ENCODE measurements around the gene EPHA6.
"Not testable (repeated sequence)": the region's sequence is repeated elsewhere in the genome, so short reads cannot be mapped to it uniquely, and the experiment has no call there.

EPHA6 gene

DNA sequence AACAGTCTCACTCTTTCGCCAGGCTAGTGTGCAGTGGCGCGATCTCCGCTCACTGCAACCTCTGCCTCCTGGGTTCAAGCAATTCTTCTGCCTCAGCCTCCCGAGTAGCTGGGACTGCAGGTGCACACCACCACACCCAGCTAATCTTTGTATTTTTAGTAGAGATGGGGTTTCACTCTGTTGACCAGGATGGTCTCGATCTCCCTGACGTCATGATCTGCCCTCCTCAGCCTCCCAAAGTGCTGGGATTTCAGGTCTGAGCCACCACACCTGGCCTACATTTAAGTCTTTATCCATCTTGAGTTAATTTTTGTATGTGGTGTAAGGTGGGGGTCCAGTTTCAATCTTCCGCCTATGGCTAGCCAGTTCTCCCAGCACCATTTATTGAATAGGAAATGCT, 211.2 kb downstream of the EPHA6 start:
- DNase-seq (ENCODE audit: low spot score), result not testable (repeated sequence)

DNA sequence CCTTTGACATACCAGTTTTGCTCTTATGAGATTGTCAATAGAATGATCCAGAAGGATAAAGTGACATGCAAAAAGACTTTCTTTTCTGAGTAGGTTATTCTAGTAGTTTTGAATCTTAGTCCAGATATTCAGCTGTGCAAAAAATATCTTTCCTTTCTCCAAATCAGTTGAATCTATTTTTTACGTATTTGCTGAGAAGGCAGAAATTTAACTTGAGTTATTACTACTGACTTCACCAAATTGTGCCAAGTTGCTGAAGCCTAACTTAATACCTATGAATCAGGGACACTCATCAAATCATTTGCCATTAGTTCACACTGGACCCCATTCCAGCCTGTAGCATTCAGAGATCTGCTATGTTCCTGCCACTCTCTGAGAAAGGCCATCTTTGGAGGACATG, 215.6 kb downstream of the EPHA6 start:
- no peak for DNase-seq (ENCODE audit: low spot score)

DNA sequence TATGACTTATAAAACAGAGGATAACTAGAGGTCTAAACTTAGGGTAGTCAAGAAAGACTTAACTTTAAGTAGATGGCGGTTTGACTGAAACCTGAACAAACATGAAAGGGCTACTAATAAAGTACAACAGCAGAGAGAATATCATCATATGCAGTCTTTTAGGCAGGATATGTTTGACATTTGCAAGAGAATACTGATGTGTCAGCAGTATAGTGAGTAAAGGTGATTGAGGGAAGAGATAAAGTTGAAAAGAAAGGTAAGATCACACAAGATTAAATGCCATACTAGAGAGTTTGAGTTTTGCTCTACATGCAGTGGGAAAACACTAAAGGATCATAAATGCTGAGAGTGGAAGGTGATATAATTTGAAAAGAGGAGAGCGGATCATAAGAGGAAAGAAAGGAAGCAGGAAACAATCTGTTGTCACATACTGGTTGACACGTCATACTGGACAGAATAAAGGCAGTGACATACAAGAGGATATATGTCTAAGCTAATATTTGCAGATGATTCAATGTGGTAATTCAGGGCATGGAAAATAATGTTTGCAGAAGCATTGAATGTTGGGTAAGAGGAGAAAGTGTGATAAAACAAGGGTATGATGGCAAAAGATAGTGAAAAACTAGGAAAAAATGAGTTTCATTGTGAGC, 223.0 kb downstream of the EPHA6 start:
- DNase-seq (ENCODE audit: low spot score), result no peak

DNA sequence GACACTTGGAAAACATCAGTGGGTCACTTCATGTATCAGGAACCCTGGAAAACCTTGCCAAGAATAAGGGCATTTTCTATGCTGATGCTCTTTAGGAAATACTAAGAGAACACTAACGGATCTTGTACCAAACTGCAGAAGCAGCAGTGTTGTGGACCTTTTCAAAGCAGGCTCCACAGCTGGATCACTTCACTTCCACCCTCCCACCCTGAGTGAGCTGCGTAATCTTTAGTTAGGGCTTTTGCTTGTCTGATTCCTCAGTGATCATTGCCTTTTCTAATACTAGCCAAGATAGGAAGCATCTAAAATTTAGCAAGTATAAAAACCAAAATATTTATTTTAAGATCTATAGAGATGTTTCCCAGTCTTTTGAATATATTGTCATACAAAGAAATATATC, 229.0 kb downstream of the EPHA6 start:
- no peak for DNase-seq (ENCODE audit: low spot score)

DNA sequence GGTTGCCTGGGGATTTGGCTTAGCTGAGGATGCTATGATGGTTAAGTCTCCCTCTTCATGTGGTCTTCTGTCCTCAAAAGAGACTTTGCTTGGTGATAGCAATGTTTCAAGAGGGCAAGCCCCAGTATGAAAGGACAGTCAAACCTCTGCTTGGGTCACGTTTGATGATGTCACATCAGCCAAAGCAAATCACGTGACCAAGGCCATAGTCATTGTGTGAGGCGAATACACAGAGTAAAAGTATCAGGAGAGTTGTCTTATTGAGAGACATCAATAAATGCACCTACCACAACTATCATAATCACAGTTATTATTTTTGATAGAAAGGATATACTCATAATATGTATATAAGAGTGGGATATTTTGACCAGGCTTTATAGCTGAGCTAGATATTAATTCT, 243.0 kb downstream of the EPHA6 start:
- DNase-seq (ENCODE audit: low spot score), result no peak

DNA sequence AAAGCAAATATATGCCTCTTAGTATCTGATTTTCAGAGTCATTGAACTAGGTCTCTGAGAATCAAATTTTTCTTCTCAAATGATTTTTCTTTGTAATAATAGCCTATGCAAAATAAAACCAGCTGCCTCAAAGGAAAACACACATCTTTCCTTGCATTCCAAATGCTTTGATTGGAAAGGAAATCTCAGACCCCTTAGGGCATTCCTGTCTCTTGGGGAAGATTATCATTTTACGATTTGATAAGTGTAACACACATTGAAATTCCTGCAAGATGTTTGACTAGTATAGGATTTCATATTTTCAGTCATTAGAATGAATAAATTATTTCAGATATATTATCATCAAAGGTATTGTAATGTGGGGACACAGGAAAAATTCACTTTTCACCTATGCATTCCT, 244.8 kb downstream of the EPHA6 start:
- no peak for DNase-seq (ENCODE audit: low spot score)

DNA sequence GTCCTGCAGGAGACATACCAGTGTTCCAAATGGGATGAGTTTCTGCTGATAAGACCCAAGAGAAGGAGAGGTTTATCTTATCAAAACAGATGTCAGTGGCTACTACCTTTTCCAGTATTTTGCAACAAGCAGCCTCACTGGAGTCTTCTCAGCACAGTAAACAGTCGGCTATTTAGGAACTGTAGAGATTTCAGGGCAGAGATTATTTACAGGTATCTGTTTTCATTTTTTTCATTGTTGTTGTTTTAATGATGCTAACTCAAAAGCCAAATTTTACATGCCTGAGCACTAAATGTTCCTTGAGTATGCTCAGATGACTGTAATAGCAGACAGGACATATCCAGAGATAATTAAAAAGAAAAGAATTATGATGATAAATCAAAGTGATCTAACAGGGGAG, 252.1 kb downstream of the EPHA6 start:
- DNase-seq (ENCODE audit: low spot score), result no peak

DNA sequence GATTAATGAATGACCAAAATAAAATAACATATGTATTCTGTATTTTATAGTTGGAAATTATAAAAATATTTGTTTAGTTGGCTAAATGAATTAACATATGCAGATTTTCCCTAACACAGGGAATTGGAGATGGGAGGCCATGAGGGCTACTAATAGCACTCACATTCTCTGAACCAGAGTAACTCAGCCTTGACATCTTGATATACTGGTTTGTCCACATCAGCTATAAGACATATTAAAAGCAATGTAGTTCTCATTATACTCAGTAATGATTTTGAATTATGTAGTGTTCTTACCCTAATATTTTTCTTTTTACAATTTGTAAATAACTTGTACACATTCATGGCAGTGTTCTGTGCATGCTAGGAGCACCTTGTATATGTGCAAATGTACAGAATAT, 255.9 kb downstream of the EPHA6 start:
- DNase-seq (ENCODE audit: low spot score), result no peak

DNA sequence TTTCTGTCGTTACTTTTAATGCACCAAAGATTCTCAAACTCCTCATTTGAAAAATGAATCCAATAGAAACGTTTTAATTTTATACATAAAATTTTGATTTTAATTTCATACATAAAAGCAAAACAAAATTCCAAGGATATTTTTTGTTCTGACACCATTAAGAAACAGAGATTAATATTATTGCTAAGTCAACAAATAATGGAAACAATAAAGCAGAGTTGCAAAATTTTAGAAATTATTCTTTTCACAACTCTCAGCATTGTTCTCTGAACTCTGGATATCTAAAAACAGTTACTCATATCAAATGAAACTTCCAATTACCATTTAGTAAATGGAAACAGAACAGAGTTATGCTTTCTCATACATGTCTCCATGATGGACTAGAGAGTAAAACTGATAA, 260.2 kb downstream of the EPHA6 start:
- DNase-seq (ENCODE audit: low spot score), result no peak

DNA sequence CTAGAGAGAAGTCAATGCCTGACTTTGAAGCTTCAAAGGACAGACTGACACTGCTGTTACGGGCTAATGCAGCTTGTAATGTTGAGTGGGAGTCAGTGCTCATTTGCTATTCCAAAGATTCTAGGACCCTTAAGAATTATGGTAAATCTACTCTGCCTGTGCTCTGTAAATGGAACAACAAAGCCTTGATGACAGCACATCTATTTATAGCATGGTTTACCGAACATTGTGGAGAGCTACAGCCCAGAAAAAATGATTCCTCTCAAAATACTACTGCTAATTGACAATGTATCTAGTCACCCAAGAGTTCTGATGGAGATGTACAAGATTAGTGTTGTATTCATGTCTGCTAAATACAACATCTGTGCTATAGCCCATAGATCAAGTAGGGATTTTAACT, 262.3 kb downstream of the EPHA6 start:
- no peak for DNase-seq (ENCODE audit: low spot score)

DNA sequence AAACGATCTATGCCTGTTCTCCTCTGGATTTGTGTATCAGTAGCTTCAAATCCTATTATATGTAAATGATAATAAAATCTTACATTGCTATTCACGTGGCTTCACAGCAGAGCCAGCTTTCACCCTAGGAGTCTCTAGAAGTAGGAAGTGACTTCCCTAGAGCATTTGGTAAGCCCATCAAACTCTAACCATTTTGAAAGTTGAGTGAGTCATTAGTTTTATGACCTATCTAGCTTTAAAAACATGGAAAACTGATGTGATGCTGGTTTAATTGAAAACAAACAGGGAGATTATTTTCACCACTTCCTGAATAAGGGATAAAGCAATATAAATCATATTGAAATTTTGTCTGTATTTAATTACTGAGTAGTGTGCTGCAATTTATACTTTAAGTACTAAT, 275.2 kb downstream of the EPHA6 start:
- DNase-seq (ENCODE audit: low spot score), result no peak

DNA sequence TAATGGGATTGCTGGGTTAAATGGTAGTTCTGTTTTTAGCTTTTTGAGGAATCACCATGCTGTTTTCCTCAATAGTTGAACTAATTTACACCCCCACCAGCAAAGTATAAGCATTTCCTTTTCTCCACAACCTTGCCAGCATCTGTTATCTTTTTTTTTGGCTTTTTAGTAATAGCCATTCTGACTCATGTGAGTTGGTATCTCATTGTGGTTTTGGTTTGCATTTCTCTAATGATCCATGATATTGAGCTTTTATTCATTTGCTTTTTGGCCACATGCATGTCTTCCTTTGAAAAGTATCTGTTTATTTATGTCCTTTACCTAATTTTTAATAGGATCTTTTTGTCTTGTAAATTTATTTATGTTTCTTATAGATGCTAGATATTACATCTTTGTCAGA, 288.2 kb downstream of the EPHA6 start:
- DNase-seq (ENCODE audit: low spot score), result no peak

DNA sequence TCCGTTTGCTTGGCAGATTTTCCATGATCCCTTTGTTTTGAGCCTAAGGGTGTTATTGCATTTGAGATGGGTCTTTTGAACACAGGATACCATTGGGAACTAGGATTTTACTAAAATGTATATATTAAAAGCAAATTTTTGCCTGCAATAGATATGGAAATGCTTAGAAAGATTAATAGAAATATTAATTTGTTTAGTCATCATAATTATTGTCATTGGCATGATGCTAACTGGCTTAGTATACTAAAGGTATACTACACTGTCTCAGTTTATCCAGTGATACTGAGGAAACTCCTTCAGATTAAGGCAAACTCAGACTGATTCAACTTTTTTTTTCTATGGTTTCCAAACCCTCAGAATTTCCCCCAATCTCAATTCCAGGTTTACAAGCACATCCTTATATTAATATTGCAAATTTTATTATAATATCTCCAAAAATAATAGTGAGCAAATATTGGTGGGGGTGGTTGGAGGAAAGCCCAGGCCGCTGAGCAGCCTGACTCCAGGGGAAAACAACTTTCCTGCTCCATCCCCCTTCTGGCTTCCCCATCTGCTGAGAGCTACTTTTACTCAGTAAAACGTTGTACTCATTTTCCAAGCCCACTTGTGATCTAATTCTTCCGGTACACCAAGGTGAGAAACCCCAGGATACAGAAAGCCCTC, 291.7 kb downstream of the EPHA6 start:
- no peak for DNase-seq (ENCODE audit: low spot score)

DNA sequence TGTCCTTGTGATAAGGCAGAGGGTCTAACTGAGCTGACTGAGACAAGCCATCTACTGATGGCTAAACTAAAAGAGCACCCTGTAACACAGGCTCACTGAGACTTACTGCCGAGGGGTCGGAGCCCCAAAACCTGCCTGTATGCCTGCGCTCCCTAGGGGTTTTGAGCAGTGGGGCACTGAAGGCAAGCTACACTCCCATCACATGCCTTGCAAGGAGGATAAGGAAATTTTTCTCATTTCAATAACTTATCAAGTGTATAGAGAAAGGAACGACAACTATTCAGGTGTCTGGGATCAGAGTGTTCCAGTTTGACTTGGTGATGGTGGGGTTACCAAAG, 292.2 kb downstream of the EPHA6 start:
- DNase-seq (ENCODE audit: low spot score), result no peak

DNA sequence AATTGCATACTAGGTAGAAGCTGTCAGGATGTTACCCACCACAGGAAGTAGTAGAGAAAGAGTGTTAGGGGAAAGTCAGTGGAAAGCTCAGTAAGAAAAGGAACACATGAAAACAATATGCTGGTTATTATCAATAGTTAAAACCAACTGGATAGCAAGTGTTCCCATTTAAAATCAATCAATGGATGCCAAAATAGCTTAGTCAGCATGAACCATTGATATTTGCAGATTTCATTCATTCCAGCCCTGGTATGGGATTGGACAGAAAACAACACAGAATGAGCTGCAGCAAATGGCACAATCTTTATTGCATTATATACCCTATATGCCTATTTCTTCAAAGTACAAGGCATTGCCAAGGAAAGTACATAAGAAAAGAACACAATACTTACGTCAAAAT, 293.7 kb downstream of the EPHA6 start:
- DNase-seq (ENCODE audit: low spot score), result no peak

DNA sequence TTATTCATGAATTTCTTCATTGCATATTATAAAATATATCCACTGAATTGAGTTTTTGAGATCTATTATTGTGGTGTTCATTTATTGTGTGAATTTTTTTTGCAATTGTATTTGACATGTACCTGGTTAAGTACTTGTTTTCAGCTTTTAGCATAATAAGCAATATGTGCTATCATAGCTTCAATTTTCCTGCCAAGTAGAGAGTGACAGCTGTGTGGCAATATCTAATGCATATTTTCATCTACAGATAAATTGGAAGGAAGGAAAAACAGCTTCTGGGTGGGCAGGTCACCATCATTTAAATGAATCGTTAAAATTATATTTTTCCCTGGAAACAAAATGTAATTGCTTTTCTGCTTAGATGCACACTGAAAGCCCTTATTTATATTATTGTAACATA, 296.9 kb downstream of the EPHA6 start:
- no peak for DNase-seq (ENCODE audit: low spot score)

DNA sequence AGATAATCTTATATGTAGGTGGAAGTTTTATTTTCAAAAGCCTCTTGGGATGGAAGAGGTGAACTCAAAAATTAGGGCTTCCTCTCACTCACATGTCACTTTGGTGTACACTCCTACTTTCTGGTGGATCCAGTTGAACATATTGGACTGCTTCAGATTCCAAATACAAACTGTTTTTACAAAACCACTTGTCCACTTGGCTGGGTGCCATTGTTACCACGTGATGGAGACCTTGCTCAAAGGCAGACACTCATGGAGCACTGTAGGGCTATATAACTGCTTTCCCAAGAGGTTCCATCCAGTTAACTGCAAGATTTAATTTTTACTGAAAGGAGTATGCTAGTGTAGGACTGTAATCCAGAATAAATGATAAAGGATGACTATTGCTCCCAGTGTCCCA, 307.0 kb downstream of the EPHA6 start:
- DNase-seq (ENCODE audit: low spot score), result no peak

DNA sequence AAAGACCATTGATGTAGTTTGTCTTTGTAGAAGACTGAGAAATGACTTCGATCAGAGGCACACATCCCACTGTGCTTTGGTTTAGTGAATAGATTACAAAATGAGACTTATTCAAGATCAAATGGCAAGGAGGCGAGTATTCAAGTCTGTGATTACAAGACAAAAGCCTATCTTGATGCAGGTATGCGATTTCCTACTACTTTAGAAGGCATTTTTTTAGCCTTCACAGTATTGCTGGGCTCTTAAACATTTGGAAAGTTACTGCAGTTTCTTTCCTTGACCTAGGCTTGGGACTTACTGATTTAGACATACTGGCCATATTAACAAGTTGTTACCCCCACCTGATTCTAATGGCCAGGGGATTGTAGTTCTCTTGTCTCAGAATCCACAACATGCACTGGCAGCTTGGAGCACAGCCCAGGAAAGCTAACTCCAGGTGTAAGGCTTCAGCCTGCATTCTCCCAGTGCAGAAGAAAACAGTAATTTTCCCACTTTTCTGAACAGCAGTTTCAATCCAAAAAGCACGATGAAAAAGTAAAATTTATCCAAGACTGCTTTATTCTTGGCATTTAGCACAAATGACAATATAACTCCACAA, 311.6 kb downstream of the EPHA6 start:
- no peak for DNase-seq (ENCODE audit: low spot score)

DNA sequence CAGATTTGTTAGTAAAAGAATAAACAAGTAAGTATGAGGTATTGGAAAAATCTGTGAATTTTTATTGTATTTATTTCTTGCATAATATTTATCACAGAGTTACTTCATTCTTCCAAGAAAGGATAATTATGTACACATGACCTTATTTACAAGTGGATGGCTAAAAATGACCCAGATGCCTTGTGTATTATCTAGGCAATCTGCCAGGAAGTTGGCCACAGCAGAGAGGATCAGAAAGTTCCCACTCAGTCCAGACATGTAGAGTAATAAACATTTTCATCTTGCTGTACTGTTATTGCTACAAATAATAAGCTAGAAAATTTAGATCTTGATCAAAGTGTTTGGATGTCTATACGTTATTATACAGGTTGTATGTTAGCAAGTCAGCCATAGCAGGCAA, 317.1 kb downstream of the EPHA6 start:
- no peak for DNase-seq (ENCODE audit: low spot score)

DNA sequence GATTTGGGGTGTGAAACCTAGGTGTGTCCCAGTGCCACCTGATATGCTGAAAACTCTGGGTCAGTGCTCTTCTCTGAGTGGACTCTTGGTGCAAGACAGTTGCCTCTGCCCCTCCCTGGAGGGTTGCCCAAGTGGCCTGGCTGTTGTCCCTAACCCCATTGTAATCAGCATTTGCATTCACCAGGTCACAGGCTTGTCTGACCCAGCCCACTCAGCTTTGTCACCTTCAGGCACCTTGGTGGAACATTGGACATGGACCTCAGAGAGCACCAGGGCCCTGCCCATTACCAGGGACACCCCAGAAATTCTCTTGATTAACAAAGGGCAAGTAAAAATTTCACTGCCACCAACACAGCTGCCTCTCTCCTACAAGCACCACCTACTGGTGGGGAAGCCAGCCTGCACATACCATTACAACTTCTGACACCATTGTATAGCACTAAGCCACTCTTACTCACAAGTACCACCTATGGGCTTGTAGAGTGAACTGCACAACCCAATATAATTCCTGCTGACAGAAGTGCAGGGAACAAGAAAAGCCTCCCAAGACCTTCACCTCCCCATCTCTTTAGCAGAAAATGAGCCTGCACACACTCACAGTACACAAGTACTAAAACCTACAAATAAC, 324.6 kb downstream of the EPHA6 start:
- no peak for DNase-seq (ENCODE audit: low spot score)

DNA sequence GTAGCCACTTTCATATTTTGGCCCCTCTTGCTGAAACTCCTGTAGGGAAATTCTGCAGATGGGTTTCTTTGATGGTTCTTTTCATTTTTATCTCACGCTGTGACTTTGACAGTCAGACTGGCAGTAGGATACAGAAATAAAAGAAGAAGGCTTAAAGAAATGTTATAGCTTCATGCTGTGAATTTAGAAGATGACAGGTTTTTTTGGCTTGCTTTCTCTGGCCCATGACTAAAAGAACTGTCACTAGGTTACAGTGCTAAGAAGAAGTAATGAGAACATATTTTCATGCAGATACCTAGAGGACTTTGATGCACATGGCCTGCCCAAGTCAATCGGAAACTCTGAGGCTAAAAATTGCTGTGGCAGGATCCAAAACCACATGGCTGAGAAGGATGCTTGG, 334.5 kb downstream of the EPHA6 start:
- no peak for DNase-seq (ENCODE audit: low spot score)

DNA sequence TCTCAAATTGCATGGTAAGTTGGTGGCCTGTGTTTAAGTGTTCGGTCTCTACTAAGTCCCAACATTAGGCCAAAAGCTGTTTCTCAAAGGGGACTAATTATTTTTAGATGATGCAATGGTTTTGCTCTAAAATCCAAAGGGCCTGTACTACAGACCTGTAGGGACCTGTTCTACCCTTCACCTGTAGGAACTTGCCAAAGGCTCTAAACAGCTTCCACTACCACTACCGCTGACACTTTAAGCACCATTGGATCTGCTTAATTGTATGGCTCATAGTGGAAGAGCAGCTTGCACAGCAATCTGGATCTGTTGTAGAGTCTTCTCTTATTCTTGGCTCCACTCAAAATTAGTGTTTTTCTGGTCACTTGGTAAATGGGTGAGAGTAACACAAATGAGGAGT, 346.8 kb downstream of the EPHA6 start:
- DNase-seq (ENCODE audit: low spot score), result no peak

DNA sequence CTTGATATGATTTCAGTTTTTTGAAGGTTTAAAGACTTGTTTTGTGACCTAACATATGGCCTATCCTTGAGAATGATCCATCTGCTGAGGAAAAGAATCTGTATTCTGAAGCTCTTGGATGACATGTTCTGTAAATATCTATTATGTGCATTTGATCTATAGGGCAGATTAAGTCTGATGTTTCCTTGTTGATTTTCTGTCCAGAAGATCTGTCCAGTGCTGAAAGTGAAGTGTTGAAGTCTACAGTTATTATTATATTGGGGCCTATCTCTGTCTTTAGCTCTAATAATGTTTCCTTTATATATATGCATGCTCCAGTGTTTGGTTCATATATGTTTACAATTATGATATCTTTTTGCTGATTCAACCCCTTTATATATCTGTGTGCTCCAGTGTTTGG, 362.8 kb downstream of the EPHA6 start:
- DNase-seq (ENCODE audit: low spot score), result no peak

DNA sequence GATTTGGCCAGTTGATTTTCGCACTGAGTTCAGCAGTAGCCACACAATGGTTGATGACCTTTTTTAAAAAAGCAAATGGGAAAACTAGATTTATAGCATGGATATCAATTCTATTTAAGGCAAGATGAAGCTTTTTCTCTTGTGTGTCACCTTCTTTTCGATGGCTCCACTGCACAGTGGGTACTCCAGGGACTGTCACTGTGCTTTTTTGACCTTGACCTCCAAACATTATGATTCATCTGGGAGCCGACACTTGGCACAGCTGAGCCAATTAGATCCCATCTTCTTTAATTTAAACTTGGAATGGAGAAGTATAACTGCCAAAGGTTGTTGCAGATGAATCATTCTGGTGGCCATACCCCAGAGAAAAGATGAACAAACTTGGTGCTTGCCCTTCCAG, 367.3 kb downstream of the EPHA6 start:
- no peak for DNase-seq (ENCODE audit: low spot score)

Measured in SW480 (cell line).